ELF-1 (cell line): ENCODE results near the gene MPPED2.

Source experiments
- DNase-seq: peaks from one replicate; pipeline ENCODE4 v3.0.0-alpha.2; 2016; ENCODE audit warnings: low read depth, low spot score

The MPPED2 gene

DNA sequence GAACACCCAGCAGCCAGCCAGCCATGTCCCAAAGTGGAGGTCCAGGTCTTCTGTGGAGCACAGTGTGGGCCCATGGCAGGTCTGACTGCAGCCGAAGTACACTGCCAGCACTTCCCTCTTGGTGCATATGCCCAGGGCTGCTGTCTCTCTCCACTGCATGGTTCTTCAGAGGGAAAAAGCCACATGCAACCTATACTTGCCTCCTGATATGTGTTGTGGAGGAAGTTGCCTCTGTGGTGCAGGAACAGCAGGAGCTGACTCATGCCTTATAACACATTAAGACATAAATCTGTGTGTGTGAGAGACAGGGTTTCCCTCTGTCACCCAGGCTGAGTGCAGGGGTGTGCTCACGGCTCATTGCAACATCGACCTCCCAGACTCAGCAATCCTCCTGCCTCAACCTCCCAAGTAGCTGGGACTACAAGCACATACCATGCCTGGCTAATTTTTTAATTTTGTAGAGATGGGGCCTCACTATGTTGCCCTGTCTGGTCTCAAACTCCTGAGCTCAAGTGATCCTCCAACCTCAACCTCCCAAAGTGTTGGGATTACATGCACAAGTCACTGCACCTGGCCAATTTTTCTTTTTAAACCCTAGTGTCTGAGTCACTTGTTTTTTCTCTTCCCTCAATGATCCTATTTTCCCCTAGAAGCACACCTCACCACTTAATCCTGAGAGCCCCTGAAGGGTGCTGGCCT is 98.8 kb downstream of the MPPED2 start:
- no peak for DNase-seq

DNA sequence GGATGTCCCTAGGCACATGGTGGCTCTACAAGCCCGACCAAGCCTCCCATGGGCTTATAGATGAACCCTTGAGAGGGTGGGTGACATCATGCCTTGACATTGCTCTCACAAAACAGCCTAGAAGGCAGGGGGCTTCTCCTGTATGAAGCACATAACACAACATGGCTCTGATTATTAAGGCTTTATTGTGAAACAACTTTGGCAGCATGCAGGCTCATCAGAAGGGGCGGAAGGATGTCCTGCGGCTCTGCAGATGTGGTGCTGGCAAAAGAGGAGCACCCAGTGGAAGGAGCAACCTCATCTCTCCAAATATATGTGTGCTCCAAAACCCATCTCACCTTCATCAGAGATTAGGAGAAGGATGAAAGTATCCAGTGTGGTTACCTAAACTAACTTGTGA is 100.4 kb downstream of the MPPED2 start:
- no peak for DNase-seq

DNA sequence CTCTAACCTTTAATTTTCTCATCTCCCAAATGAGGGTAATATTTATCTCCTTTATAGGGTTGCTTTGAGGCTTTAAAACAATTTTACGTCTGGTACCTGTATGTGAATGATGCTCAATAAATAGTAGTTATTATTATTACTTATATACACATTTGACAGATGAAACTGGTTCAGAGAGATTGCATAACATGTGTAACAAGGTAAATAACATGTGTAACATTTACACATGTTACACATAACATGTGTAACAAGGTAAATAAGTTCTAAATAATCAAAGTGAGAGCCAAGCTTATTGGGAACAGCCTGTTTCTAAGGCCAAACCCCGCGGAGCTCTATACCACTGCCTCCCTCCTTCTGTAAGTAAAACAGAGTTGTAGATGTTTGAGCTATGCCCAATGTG is 100.9 kb downstream of the MPPED2 start:
- DNase-seq = no peak

GRCh38 chr11:30483056-30483455 is 103.1 kb downstream of the MPPED2 start:
- DNase-seq = no peak

DNA sequence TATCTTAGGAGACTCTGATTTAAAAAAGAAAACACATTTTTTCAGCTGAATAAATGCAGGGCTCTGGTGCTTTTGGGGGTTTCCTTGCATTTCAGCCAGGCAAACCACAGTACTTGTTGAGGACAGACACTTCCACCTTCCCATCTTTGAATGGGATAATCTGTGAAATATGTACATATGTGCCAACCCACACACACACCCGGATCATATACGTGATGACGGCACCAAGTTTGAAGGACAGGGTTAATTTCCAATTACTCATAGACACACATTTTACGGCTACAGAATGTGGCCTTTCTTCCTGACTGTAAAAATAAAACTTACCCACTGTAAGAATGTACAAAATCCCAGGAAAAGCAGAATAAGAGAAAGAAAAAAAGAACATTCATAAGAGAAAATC is 104.4 kb downstream of the MPPED2 start:
- no peak for DNase-seq

DNA sequence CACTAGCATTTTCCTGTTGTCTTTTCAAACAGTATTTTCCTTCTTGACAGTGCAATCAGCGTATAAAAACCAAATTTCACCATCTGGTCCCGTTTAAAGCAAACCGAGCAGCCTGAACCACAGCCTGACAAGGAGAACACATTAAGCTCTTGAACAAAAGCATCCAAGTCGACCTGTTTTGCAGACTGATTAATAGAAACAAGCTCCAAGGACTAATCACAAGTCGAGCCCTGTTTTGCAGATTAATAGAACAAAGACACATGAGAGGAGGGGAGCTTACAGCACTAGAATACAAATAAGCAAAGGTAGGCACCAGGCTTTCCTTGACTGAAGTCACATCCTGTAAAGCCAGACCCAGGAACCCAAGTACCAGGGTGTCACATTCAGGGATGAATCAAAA is 104.8 kb downstream of the MPPED2 start:
- no peak for DNase-seq

- peak; percentile 30 for DNase-seq
Observed at GRCh38 chr11:30479899-30480298, 106.3 kb downstream of the MPPED2 start.

DNA sequence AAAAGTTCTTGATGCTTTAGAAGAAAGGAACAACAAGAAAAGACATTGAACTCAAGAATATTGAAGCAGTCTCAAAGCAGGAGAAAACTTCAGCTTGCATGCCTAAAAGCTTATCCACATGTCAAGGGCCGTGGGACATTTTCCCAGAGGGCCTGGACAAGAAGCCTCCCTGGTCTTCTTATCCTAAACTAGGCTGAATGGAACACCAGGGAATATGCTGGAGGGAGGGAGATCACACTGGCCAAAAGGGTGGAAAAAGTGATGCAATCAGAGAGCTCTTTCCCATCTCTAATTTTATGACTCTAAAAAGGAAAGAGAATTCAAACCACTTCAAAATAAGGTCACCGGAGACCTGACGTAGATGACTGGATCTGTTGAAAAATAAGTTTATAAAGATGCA is 107.2 kb downstream of the MPPED2 start:
- no peak for DNase-seq

GRCh38 chr11:30477061-30477460 is 109.1 kb downstream of the MPPED2 start:
- no peak for DNase-seq

DNA sequence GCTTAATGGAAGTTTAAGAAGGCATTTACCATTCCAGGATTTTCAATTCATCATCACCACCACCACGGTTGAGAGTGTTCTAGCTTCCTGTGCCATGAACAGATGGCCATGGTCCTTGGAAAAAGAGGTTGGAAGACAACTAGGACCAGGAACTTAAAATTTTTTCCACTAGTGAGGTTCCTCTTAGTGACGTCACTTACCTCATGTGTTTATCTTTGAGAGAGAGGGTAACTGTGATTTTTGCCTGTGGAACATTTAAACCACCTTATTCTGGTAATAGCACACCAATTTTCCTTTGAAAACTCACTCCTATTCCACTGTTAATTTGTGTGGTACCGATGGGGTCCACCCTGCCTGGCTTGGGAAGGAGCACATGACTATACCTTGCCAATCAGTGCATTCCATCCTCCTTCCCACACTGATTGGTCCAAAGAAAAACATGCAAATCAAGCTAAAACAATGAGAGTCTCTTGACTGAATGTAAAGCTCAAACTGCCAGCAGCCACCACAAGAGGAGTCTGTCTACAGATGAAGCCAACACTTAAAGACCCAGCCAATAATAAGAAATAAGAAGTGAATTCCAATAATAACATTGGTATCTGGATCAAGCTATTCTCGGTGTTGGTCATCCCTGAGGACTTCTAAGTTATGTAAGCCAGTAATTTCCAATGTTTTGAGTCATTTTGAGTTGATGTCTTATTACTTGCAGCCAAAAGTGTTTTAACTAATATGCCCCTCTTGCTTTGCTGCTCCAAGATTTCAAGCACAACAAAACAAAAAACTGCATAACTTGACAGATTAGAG is 111.8 kb downstream of the MPPED2 start:
- no peak for DNase-seq

DNA sequence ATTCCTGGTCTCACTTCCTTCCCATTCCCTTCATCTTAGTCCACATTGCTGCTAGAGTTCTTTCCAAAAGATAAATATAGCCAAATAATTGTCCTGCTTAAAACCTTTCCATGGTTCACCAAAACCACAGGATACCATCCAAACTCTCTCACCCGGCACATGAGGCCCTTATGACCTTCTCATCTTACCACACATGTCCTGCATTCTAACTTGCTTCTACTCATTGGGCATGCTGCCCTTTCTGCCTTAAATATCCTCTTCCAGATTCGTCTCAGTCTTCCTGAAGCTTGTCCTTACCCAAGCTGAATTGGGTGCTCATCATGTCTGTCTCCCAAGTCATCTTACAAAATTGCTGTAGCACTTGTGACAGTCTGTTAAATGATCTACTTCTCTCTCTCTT is 114.9 kb downstream of the MPPED2 start:
- DNase-seq = no peak

DNA sequence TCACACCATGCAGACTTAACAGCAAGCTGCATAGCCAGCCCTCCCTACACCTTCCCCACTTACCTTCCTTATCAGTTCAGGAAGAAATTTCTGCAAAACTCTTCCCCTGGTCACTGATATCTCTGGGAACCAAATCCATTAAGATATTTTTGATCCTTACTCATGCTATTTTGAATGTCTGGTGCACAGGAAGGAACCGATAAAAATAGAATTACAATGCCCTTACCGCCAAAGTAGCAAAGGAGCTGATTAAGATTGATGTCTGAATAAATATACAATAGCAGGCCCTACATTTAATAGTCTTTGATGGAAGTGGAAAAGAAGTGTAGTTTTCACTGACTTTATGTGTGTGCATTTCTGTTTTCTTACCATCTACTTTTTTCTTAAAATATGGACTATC is 117.3 kb downstream of the MPPED2 start:
- DNase-seq = no peak

DNA sequence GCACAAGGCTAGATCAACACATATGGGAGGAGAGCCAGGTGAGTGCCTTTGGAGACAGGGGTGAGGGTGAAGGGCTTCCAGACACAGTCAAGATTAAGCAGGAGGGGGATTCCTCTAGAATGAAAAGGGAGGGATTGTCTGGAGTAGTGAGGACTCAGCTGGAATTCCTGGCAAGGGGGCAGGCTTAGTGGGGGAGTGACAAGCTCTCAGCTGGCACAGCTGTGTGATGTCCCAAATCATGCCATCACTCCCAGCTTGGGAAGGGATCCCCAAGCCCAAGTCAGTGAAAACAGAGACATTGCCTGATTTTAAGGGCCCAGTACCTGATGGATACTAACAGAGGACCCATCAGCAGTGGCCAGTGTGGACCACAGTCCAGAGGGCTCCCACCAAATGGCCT is 119.0 kb downstream of the MPPED2 start:
- DNase-seq = no peak

- DNase-seq = no peak
Observed at GRCh38 chr11:30465623-30466022, 120.5 kb downstream of the MPPED2 start.

DNA sequence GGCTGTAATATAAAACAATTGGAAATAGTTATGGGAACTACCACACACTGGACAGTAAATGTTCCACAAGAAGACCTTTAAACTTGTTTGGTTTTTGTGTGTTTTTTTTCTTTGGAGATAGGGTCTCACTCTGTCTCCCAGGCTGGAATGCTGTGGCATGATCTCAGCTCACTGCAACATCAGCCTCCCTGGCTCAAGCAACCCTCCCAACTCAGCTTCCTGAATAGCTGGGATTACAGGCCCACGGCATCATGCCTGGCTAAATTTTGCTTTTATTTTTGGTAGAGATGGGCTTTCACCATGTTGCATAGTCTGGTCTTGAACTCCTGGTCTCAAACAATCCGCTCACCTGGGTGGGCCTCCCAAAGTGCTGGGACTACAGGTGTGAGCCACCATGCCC is 121.0 kb downstream of the MPPED2 start:
- no peak for DNase-seq

DNA sequence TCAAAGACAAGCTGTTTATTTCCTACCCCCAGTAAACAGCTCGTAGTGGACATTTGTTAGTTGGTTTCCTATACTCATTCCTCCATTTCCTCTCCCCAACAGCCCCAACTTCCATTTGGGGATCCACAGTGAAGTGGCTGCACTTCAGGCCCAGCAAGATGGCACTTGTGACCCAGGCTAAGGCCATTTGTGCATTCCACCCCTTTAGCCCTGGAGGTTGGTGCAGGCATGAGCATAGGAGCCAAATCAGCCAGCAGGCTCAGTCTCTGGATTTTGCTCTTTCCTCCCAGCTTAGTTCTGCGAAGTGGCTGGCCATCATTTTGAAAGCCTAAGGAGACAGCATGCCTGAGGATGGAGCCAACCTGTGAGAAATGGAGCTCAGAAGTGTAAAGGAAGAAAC is 122.9 kb downstream of the MPPED2 start:
- DNase-seq = no peak

DNA sequence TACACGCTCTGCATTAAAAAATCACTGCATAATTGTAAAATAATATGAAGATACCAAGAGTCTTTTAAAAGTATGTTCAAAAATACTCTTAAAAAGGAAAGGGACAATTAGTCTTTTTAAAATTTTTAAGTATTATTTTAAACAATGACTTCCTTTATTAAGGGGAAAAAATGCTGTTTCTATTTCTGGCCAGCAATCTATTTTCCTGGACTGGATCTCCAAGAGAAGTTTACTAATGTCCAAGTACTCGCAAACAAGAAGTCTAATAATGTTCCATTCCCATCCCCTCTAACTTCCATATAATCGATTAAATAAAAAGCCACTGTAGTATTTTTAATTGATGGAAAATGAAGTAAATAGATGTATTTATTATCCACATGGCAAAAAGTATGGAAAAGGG is 123.7 kb downstream of the MPPED2 start:
- no peak for DNase-seq

DNA sequence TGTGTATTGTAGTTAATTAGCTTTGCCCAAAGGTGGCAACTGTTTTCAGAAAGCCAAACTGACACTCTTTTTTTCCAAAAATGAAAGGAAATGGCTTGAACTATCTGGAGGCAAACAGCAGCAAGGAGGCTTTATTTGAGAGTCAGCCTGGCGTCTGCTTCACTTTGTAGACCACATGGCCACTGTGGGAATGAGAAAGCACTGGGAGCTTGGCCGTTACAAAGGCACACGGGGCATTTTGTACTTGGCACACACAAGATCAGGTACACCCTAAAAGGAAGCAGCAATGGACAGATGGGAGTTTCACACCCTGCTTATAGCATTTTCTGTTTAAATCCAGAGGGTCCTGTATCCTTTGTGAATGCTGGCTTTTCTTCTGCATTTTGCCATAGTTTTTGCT is 126.3 kb downstream of the MPPED2 start:
- no peak for DNase-seq

GRCh38 chr11:30459306-30459705 is 126.8 kb downstream of the MPPED2 start:
- no peak for DNase-seq

GRCh38 chr11:30458541-30458940 is 127.6 kb downstream of the MPPED2 start:
- DNase-seq = no peak

- DNase-seq = no peak
Observed at GRCh38 chr11:30457087-30457486, 129.1 kb downstream of the MPPED2 start.

GRCh38 chr11:30455025-30455424 is 131.1 kb downstream of the MPPED2 start:
- no peak for DNase-seq

- DNase-seq = no peak
Observed at GRCh38 chr11:30454541-30454940, 131.6 kb downstream of the MPPED2 start.
